Upper lobe of left lung (tissue), 6 donors: ENCODE results near the gene TEX22. TPM values are rescaled to one million over a fixed set of nuclear protein-coding genes. Genes with fewer than 3 reads are reported as not detected.

Experiments used
- ATAC-seq, 2 donors: fragments of 200-7000 bp; cut with Tn5 transposase; one replicate each; pipeline ENCODE4 v1.9.1; 2022; ENCODE audit warnings: mild to moderate bottlenecking in 2 of 2, moderate library complexity in 2 of 2; ENCODE audit not compliant: low FRiP score in 2 of 2
- DNase-seq, 2 donors: peaks; one replicate each; pipeline ENCODE4 v3.0.0-alpha.2; 2019 to 2020
- H3K27ac ChIP-seq, 4 donors: fragments of 200-600 bp; sonication (generic); one replicate each; pipeline ENCODE4 v1.5.1; 2016 to 2019
- H3K27me3 ChIP-seq, 4 donors: fragments of 200-600 bp; sonication (generic); one replicate each; pipeline ENCODE4 v1.5.1; 2017 to 2019
- H3K36me3 ChIP-seq, 4 donors: fragments of 200-600 bp; sonication (generic); one replicate each; pipeline ENCODE4 v1.5.1; 2016 to 2019
- H3K4me1 ChIP-seq, 4 donors: fragments of 200-600 bp; sonication (generic); one replicate each; pipeline ENCODE4 v1.5.1; 2018 to 2019
- H3K4me3 ChIP-seq, 4 donors: fragments of 200-600 bp; sonication (generic); one replicate each; pipeline ENCODE4 v1.5.1; 2017 to 2019; ENCODE audit warnings: mild to moderate bottlenecking in 2 of 4, moderate library complexity in 1 of 4
- H3K9me3 ChIP-seq, 4 donors: fragments of 200-600 bp; sonication (generic); one replicate each; pipeline ENCODE4 v1.5.1; 2018 to 2019
- CTCF ChIP-seq, 6 experiments: fragments of 450-650 bp in 4 of 6; fragments of 200-600 bp in 2 of 6; sonication (generic) in 2 of 6; IDR thresholded peaks; one replicate each; pipeline ENCODE4 v1.5.1; 2016 to 2019; ENCODE audit warnings: antibody characterized with exemption in 6 of 6
- EP300 ChIP-seq, 4 donors: sonication (generic); formaldehyde crosslinking; IDR thresholded peaks; one replicate each; pipeline ENCODE4 v1.5.1; 2017; ENCODE audit warnings: antibody characterized with exemption in 4 of 4, control low read depth in 2 of 4
- POLR2A ChIP-seq, 4 donors: fragments of 450-650 bp; IDR thresholded peaks; one replicate each; pipeline ENCODE4 v1.5.1; 2016 to 2017; ENCODE audit warnings: antibody characterized with exemption in 4 of 4, mild to moderate bottlenecking in 2 of 4
- POLR2AphosphoS5 ChIP-seq, 2 donors: sonication (generic); formaldehyde crosslinking; IDR thresholded peaks; one replicate each; pipeline ENCODE4 v1.5.1; 2017; ENCODE audit warnings: antibody characterized with exemption in 2 of 2
- WGBS, 2 donors: methylation state at CpG; one replicate each; pipeline ENCODE4 v1.1.5; 2017 to 2018; 5-methylcytosine and 5-hydroxymethylcytosine counted together
- total RNA-seq, 6 donors: library from RNA; depleted of rRNA in 4 of 6; stranded (reverse); fragments of >200 nt in 4 of 6; gene quantifications; one replicate each; pipeline versions ENCODE4 v1.1.0 to v1.2.1, GENCODE V29; 2016 to 2021
- donor health status: DM: no; HTN: no; CAD: no; lungs with moderate emphysema.
- donor health status: DM: no; HTN: yes; CAD: no; lungs with severe emphysema.

TEX22 gene
- total RNA-seq, 6 donors from 2014 or later: 1.2 to 2.1 (median 1.9) TPM; not detected in 3

GRCh38 chr14:105411017-105411941, 12.9 kb downstream of the TEX22 start:
- peak; percentile 43 to 91 for DNase-seq
- no peaks in the 10 kb centered on the region for H3K36me3 ChIP-seq
- peaks cover 0 to 12% (median 7%) of the 10 kb centered on the region in 4 donors for H3K27me3 ChIP-seq
- TF ChIP-seq POLR2A (IDR thresholded peaks at IDR 0.05): no peak
- no peak for TF ChIP-seq EP300 (IDR thresholded peaks at IDR 0.05)
- TF ChIP-seq POLR2AphosphoS5 (IDR thresholded peaks at IDR 0.05): no peak
- no peak for TF ChIP-seq CTCF (IDR thresholded peaks at IDR 0.05)
- ATAC-seq: peak in 1 of 2 donors; percentile 74
- peak overlapping the region in 3 of 4 donors; percentile 32 to 46 (median 44) for H3K4me3 ChIP-seq
- H3K9me3 ChIP-seq: no peaks in the 10 kb centered on the region
- H3K4me1 ChIP-seq: peaks cover 14 to 29% (median 18%) of the 10 kb centered on the region in 4 donors
- 17 to 26% methylated on average over 28 to 47 of the region's 86 CpGs for WGBS, 2 donors
- no peak overlapping the region for H3K27ac ChIP-seq

- Histone ChIP-seq H3K9me3 (no peaks in the 10 kb centered on the region), H3K4me1 (peaks cover 14 to 29% (median 18%) of the 10 kb centered on the region in 4 donors), H3K4me3 (no peak overlapping the region), H3K27me3 (peaks cover 0 to 12% (median 7%) of the 10 kb centered on the region in 4 donors), H3K36me3 (no peaks in the 10 kb centered on the region), H3K27ac (no peak overlapping the region)
- ATAC-seq (no peak), DNase-seq (peak in 1 of 2 donors; percentile 66)
- TF ChIP-seq POLR2A (IDR thresholded peaks at IDR 0.05) (no peak), EP300 (IDR thresholded peaks at IDR 0.05) (no peak), POLR2AphosphoS5 (IDR thresholded peaks at IDR 0.05) (no peak), CTCF (IDR thresholded peaks at IDR 0.05) (no peak)
- WGBS, 2 donors: 69 to 77% methylated on average over 6 to 15 of the region's 17 CpGs
These were observed 13.8 kb downstream of the TEX22 start for GRCh38 chr14:105411985-105412770.

- Histone ChIP-seq H3K27me3 (peaks cover 0 to 12% (median 7%) of the 10 kb centered on the region in 4 donors), H3K27ac (no peak overlapping the region), H3K4me3 (no peak overlapping the region), H3K36me3 (no peaks in the 10 kb centered on the region), H3K4me1 (peaks cover 14 to 29% (median 18%) of the 10 kb centered on the region in 4 donors), H3K9me3 (no peaks in the 10 kb centered on the region)
- TF ChIP-seq EP300 (IDR thresholded peaks at IDR 0.05): no peak
- TF ChIP-seq POLR2AphosphoS5 (IDR thresholded peaks at IDR 0.05): no peak
- no peak for TF ChIP-seq POLR2A (IDR thresholded peaks at IDR 0.05)
- no peak for ATAC-seq
- peak in 1 of 2 donors; percentile 48 for DNase-seq
- WGBS, 2 donors: 83 to 86% methylated on average over 4 to 8 of the region's 8 CpGs
These were observed 14.6 kb downstream of the TEX22 start for GRCh38 chr14:105412771-105413543.

GRCh38 chr14:105413544-105413886, 15.2 kb downstream of the TEX22 start:
- Histone ChIP-seq H3K4me3 (no peak overlapping the region), H3K27ac (no peak overlapping the region), H3K4me1 (peaks cover 16 to 29% (median 18%) of the 10 kb centered on the region in 4 donors), H3K27me3 (peaks cover 0 to 12% (median 7%) of the 10 kb centered on the region in 4 donors), H3K9me3 (no peaks in the 10 kb centered on the region), H3K36me3 (no peaks in the 10 kb centered on the region)
- TF ChIP-seq POLR2AphosphoS5 (IDR thresholded peaks at IDR 0.05) (no peak), EP300 (IDR thresholded peaks at IDR 0.05) (no peak), CTCF (IDR thresholded peaks at IDR 0.05) (no peak), POLR2A (IDR thresholded peaks at IDR 0.05) (no peak)
- 100% methylated on average over 2 of the region's 2 CpGs for WGBS, 2 donors
- ATAC-seq (no peak), DNase-seq (no peak)
